HFF-Myc (cell line): ENCODE measurements around the gene GNPDA2.
A peak's percentile ranks its signal among the peaks of the same experiment; 100 is the strongest.
"Not testable (repeated sequence)": the region's sequence is repeated elsewhere in the genome, so short reads cannot be mapped to it uniquely, and the experiment has no call there.

Source experiments
- DNase-seq: peaks from one replicate; pipeline ENCODE4 v3.0.0-alpha.2; 2011; ENCODE audit warnings: low read depth; ENCODE audit errors: extremely low read depth
- H3K4me3 ChIP-seq: replicated peaks from 2 replicates; pipeline ENCODE4 v1.5.1; 2011; ENCODE audit warnings: low read depth, mild to moderate bottlenecking, control low read depth, low read length
- CTCF ChIP-seq: IDR thresholded peaks from 2 replicates; pipeline ENCODE4 v1.5.1; 2012; ENCODE audit warnings: mild to moderate bottlenecking, low read depth, low read length, control low read depth; ENCODE audit errors: missing control alignments

GNPDA2 gene

GRCh38 chr4:44760142-44760898 lies 34.0 kb upstream of the GNPDA2 start:
- H3K4me3 ChIP-seq, result no peak overlapping the region
- peak; percentile 9 for DNase-seq
- peak; percentile 27 for TF ChIP-seq CTCF

- no peak for DNase-seq
- TF ChIP-seq CTCF, result no peak
- H3K4me3 ChIP-seq, result no peak overlapping the region
These were observed 30.2 kb upstream of the GNPDA2 start for GRCh38 chr4:44756559-44756958.

GRCh38 chr4:44740201-44740600 lies 13.8 kb upstream of the GNPDA2 start:
- H3K4me3 ChIP-seq, result no peak overlapping the region
- no peak for TF ChIP-seq CTCF
- no peak for DNase-seq

- DNase-seq, result no peak
- no peak overlapping the region for H3K4me3 ChIP-seq
- TF ChIP-seq CTCF, result peak; percentile 42
These were observed 12.3 kb upstream of the GNPDA2 start for GRCh38 chr4:44738615-44739014.

GRCh38 chr4:44736900-44737299 lies 10.5 kb upstream of the GNPDA2 start:
- TF ChIP-seq CTCF, result no peak
- no peak overlapping the region for H3K4me3 ChIP-seq
- no peak for DNase-seq

- not testable (repeated sequence) for DNase-seq, H3K4me3 ChIP-seq
These were observed 2.3 kb upstream of the GNPDA2 start for GRCh38 chr4:44728694-44729093.

- no peak overlapping the region for H3K4me3 ChIP-seq
- no peak for DNase-seq
- no peak for TF ChIP-seq CTCF
These were observed 1.1 kb upstream of the GNPDA2 start for GRCh38 chr4:44727471-44727870.
